ENCODE results near the gene SLC6A11. TPM values are rescaled to one million over a fixed set of nuclear protein-coding genes. Genes with fewer than 3 reads are reported as not detected.

Gene SLC6A11
- total and polyA plus RNA-seq, 9 of the 15 experiments (the other 6 are each of a cell fraction or from before 2014, with no cell fraction given), result 0.04 TPM; not detected in 8

DNA sequence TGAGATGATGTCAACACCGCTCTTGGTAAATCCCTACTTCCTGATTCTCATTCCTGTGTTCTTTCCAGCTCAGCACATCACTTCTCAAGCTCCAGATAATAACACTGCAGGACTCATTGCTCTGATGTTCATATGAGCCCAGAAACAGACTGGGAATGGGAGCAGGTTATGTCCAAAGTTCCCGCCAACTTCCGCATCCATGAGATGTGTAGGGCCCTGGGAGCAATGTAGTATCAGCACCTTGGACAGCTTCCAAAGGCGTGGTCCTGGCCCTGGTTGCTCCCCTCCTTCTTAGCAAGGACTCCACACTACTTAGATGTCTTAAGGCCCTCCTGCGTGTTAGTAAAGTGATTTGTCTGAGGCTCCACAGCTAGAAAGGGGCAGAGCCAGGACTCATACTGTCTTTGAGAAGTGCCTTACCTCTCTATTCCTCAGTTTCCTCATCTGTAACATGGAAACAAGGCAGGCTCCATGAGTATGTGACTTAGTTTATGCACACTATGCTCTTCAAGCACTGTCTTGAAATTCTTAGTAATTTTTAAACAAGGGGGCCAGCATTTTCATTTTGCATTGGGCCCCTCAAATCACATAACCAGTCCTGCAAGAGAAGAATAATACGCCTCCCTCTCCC, 148.6 kb downstream of the SLC6A11 start (continued):
- TF ChIP-seq, protein P1, sequence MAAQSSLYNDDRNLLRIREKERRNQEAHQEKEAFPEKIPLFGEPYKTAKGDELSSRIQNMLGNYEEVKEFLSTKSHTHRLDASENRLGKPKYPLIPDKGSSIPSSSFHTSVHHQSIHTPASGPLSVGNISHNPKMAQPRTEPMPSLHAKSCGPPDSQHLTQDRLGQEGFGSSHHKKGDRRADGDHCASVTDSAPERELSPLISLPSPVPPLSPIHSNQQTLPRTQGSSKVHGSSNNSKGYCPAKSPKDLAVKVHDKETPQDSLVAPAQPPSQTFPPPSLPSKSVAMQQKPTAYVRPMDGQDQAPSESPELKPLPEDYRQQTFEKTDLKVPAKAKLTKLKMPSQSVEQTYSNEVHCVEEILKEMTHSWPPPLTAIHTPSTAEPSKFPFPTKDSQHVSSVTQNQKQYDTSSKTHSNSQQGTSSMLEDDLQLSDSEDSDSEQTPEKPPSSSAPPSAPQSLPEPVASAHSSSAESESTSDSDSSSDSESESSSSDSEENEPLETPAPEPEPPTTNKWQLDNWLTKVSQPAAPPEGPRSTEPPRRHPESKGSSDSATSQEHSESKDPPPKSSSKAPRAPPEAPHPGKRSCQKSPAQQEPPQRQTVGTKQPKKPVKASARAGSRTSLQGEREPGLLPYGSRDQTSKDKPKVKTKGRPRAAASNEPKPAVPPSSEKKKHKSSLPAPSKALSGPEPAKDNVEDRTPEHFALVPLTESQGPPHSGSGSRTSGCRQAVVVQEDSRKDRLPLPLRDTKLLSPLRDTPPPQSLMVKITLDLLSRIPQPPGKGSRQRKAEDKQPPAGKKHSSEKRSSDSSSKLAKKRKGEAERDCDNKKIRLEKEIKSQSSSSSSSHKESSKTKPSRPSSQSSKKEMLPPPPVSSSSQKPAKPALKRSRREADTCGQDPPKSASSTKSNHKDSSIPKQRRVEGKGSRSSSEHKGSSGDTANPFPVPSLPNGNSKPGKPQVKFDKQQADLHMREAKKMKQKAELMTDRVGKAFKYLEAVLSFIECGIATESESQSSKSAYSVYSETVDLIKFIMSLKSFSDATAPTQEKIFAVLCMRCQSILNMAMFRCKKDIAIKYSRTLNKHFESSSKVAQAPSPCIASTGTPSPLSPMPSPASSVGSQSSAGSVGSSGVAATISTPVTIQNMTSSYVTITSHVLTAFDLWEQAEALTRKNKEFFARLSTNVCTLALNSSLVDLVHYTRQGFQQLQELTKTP (IDR thresholded peaks at IDR 0.05; ENCODE audit: low read depth in 1 of 2, partially characterized antibody in 2 of 2), result peak in 1 of 2 experiments; percentile 79
- TF ChIP-seq, protein P2, sequence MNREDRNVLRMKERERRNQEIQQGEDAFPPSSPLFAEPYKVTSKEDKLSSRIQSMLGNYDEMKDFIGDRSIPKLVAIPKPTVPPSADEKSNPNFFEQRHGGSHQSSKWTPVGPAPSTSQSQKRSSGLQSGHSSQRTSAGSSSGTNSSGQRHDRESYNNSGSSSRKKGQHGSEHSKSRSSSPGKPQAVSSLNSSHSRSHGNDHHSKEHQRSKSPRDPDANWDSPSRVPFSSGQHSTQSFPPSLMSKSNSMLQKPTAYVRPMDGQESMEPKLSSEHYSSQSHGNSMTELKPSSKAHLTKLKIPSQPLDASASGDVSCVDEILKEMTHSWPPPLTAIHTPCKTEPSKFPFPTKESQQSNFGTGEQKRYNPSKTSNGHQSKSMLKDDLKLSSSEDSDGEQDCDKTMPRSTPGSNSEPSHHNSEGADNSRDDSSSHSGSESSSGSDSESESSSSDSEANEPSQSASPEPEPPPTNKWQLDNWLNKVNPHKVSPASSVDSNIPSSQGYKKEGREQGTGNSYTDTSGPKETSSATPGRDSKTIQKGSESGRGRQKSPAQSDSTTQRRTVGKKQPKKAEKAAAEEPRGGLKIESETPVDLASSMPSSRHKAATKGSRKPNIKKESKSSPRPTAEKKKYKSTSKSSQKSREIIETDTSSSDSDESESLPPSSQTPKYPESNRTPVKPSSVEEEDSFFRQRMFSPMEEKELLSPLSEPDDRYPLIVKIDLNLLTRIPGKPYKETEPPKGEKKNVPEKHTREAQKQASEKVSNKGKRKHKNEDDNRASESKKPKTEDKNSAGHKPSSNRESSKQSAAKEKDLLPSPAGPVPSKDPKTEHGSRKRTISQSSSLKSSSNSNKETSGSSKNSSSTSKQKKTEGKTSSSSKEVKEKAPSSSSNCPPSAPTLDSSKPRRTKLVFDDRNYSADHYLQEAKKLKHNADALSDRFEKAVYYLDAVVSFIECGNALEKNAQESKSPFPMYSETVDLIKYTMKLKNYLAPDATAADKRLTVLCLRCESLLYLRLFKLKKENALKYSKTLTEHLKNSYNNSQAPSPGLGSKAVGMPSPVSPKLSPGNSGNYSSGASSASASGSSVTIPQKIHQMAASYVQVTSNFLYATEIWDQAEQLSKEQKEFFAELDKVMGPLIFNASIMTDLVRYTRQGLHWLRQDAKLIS (CRISPR knock-in tag; IDR thresholded peaks at IDR 0.05), result no peak
- TF ChIP-seq ETV1 (tag; conservative IDR thresholded peaks at IDR 0.05; ENCODE audit: low read depth) (no peak), TARDBP (IDR thresholded peaks at IDR 0.05) (no peak), KAT7 (CRISPR knock-in tag; IDR thresholded peaks at IDR 0.05; ENCODE audit: borderline replicate concordance) (no peak), ZNF668 (CRISPR knock-in tag; IDR thresholded peaks at IDR 0.05) (no peak), ZNF766 (CRISPR knock-in tag; conservative IDR thresholded peaks at IDR 0.05) (0 out of 2 replicates have a peak, but pooled peaks have one; percentile 53), NBN (IDR thresholded peaks at IDR 0.05; ENCODE audit: low read depth) (no peak), ZNF778 (CRISPR knock-in tag; IDR thresholded peaks at IDR 0.05) (no peak), STAG1 (CRISPR knock-in tag; IDR thresholded peaks at IDR 0.05; ENCODE audit: borderline replicate concordance) (0 out of 2 replicates have a peak, but pooled peaks have one; percentile 3)
- TF ChIP-seq, protein P3, sequence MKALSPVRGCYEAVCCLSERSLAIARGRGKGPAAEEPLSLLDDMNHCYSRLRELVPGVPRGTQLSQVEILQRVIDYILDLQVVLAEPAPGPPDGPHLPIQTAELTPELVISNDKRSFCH (CRISPR knock-in tag; IDR thresholded peaks at IDR 0.05), result no peak
- TF ChIP-seq, protein P3 (tag; IDR thresholded peaks at IDR 0.05), result no peak
- TF ChIP-seq, protein P4, sequence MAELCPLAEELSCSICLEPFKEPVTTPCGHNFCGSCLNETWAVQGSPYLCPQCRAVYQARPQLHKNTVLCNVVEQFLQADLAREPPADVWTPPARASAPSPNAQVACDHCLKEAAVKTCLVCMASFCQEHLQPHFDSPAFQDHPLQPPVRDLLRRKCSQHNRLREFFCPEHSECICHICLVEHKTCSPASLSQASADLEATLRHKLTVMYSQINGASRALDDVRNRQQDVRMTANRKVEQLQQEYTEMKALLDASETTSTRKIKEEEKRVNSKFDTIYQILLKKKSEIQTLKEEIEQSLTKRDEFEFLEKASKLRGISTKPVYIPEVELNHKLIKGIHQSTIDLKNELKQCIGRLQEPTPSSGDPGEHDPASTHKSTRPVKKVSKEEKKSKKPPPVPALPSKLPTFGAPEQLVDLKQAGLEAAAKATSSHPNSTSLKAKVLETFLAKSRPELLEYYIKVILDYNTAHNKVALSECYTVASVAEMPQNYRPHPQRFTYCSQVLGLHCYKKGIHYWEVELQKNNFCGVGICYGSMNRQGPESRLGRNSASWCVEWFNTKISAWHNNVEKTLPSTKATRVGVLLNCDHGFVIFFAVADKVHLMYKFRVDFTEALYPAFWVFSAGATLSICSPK (IDR thresholded peaks at IDR 0.05; ENCODE audit: borderline replicate concordance), result no peak
- TF ChIP-seq, protein P5, sequence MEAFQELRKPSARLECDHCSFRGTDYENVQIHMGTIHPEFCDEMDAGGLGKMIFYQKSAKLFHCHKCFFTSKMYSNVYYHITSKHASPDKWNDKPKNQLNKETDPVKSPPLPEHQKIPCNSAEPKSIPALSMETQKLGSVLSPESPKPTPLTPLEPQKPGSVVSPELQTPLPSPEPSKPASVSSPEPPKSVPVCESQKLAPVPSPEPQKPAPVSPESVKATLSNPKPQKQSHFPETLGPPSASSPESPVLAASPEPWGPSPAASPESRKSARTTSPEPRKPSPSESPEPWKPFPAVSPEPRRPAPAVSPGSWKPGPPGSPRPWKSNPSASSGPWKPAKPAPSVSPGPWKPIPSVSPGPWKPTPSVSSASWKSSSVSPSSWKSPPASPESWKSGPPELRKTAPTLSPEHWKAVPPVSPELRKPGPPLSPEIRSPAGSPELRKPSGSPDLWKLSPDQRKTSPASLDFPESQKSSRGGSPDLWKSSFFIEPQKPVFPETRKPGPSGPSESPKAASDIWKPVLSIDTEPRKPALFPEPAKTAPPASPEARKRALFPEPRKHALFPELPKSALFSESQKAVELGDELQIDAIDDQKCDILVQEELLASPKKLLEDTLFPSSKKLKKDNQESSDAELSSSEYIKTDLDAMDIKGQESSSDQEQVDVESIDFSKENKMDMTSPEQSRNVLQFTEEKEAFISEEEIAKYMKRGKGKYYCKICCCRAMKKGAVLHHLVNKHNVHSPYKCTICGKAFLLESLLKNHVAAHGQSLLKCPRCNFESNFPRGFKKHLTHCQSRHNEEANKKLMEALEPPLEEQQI (IDR thresholded peaks at IDR 0.05), result peak; percentile 43; the same call in 1 of the 2 replicates

All from K562 (cell line).